Lung (tissue), 12 donors: Measurements from ENCODE around the gene SMIM10L1. TPM values are rescaled to one million over a fixed set of nuclear protein-coding genes. Genes with fewer than 3 reads are reported as not detected.
A peak's percentile ranks its signal among the peaks of the same experiment; 100 is the strongest.

ENCODE experiments used
- ATAC-seq: fragments of 200-7000 bp; cut with Tn5 transposase; one replicate; pipeline ENCODE4 v1.9.1; 2020; ENCODE audit warnings: moderate number of reproducible peaks; ENCODE audit not compliant: insufficient read depth, low FRiP score
- DNase-seq, 3 donors: peaks; one replicate each; pipeline ENCODE4 v3.0.0-alpha.2; 2013 to 2017
- H3K27ac ChIP-seq, 2 donors: one replicate each; pipeline ENCODE4 v1.5.1; 2013; ENCODE audit warnings: mild to moderate bottlenecking in 2 of 2, moderate library complexity in 2 of 2, control low read depth in 1 of 2, inconsistent platforms in 1 of 2, low read depth in 1 of 2, low read length in 1 of 2
- H3K27me3 ChIP-seq, 3 donors: one replicate each; pipeline ENCODE4 v1.5.1; 2013; ENCODE audit warnings: low read length in 2 of 3; ENCODE audit not compliant: control insufficient read depth in 3 of 3, insufficient read depth in 3 of 3
- H3K36me3 ChIP-seq, 4 donors: one replicate each; pipeline ENCODE4 v1.5.1; 2013; ENCODE audit warnings: low read length in 4 of 4, mild to moderate bottlenecking in 1 of 4, moderate library complexity in 1 of 4; ENCODE audit not compliant: control insufficient read depth in 4 of 4, insufficient read depth in 4 of 4
- H3K4me1 ChIP-seq, 5 donors: one replicate each; pipeline ENCODE4 v1.5.1; 2013; ENCODE audit warnings: low read length in 5 of 5, mild to moderate bottlenecking in 2 of 5, moderate library complexity in 1 of 5; ENCODE audit not compliant: control insufficient read depth in 5 of 5, insufficient read depth in 5 of 5
- H3K4me3 ChIP-seq: one replicate; pipeline ENCODE4 v1.5.1; 2013; ENCODE audit warnings: mild to moderate bottlenecking, control low read depth, moderate library complexity
- H3K9ac ChIP-seq, 2 donors: one replicate each; pipeline ENCODE4 v1.5.1; 2013; ENCODE audit warnings: low read length in 2 of 2, control low read depth in 1 of 2; ENCODE audit not compliant: insufficient read depth in 1 of 2
- H3K9me3 ChIP-seq, 4 donors: one replicate each; pipeline ENCODE4 v1.5.1; 2013; ENCODE audit warnings: low read length in 3 of 4, mild to moderate bottlenecking in 1 of 4, moderate library complexity in 1 of 4; ENCODE audit not compliant: control insufficient read depth in 4 of 4, insufficient read depth in 3 of 4
- WGBS, 2 donors: extraction: QIAGEN DNeasy Blood & Tissue Kit; methylation state at CpG; one replicate each; pipeline ENCODE4 v1.1.7; 2013; 5-methylcytosine and 5-hydroxymethylcytosine counted together
- polyA plus RNA-seq, 2 donors: library from polyadenylated mRNA; stranded (reverse); fragments of 200-250 nt; gene quantifications; one replicate each; pipeline ENCODE4 v1.2.1, GENCODE V29; 2013
- total RNA-seq, 2 donors: library from RNA; depleted of rRNA in 1 of 2; stranded (reverse); fragments of >200 nt in 1 of 2; gene quantifications; one replicate each; pipeline ENCODE4 v1.2.1, GENCODE V29; 2014 to 2021
- TF ChIP-seq, protein P1 (sequence below): IDR thresholded peaks from 2 replicates; pipeline ENCODE4 v1.5.1; 2012; ENCODE audit warnings: mild to moderate bottlenecking; ENCODE audit errors: control extremely low read depth, extremely low read depth
- donor health status: control.
- donor health status: control.
- donor health status: Bipolar disorder and iron deficiency.
- donor health status: healthy.
- donor health status: DM: yes; HTN: yes; CAD: no.

The SMIM10L1 gene
- total and polyA plus RNA-seq, 4 donors, result 6.1 to 10.6 (median 9.4) TPM

DNA sequence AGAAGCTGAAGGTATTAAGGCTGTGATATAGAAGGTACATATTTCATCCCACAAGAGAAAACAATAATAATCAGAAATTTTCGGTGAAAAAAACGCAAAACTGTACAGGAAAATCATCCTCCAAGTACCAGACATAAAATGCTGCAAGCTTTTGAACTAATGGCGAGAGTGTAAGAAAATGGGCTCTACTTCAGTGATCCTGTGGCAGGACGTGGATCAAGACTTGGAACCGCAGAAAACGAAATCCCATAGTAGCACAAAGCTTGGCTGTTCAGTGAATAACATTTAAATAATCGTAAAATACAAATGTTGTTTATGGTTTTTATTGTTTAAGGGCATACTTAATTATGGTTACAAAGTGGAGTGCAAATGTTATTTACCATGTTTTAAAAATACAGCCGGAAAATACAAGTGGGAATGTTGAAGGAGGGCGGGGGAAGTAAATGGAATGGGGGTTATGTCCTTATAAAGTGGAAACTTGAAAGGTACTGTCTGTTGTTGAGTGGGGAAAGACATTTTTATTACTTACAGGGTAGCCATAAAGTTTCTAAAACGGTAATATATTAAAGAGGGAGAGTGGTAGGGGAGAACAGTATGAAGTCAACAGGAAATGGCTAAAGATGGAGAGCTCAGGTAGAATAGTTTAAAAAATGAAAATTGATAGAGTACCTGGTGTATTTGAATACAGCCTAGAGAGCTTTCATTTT, 1.1 kb downstream of the SMIM10L1 start:
- peak overlapping the region; percentile 69 to 92 for H3K9ac ChIP-seq
- peak; percentile 13 to 80 (median 74) for DNase-seq
- peaks cover 0 to 5% (median 4%) of the 10 kb centered on the region in 4 donors for H3K36me3 ChIP-seq
- no peaks in the 10 kb centered on the region for H3K9me3 ChIP-seq
- peak overlapping the region; percentile 13 for H3K4me3 ChIP-seq
- peaks cover 1 to 23% (median 14%) of the 10 kb centered on the region in 5 donors for H3K4me1 ChIP-seq
- no peak for ATAC-seq
- peak overlapping the region in 1 of 2 donors; percentile 62 for H3K27ac ChIP-seq
- H3K27me3 ChIP-seq, result no peaks in the 10 kb centered on the region
- TF ChIP-seq, protein P1, sequence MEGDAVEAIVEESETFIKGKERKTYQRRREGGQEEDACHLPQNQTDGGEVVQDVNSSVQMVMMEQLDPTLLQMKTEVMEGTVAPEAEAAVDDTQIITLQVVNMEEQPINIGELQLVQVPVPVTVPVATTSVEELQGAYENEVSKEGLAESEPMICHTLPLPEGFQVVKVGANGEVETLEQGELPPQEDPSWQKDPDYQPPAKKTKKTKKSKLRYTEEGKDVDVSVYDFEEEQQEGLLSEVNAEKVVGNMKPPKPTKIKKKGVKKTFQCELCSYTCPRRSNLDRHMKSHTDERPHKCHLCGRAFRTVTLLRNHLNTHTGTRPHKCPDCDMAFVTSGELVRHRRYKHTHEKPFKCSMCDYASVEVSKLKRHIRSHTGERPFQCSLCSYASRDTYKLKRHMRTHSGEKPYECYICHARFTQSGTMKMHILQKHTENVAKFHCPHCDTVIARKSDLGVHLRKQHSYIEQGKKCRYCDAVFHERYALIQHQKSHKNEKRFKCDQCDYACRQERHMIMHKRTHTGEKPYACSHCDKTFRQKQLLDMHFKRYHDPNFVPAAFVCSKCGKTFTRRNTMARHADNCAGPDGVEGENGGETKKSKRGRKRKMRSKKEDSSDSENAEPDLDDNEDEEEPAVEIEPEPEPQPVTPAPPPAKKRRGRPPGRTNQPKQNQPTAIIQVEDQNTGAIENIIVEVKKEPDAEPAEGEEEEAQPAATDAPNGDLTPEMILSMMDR, result no peak
- 2 to 5% methylated on average over 10 of the region's 10 CpGs for WGBS, 2 donors

DNA sequence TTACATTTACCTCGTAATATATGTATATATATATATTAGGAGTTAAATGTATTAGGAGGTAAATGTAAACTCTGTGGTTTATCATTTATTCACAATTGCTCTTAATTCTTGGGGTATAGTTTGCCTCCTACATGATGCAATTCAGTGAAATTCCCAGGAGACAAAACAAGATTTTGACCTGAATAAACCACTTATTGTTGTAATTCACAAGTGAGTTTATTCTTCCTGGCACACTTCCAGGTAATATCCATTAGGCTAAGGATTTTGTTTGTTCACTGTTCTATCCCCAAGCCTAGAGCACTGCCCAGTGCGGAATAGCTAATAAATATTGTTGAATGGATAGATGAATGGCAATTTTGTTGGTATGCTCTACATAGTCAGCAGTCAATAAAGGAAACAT, 3.0 kb downstream of the SMIM10L1 start:
- Histone ChIP-seq H3K9ac (no peak overlapping the region), H3K9me3 (no peaks in the 10 kb centered on the region), H3K4me1 (peaks cover 1 to 20% (median 14%) of the 10 kb centered on the region in 5 donors), H3K27ac (no peak overlapping the region), H3K27me3 (no peaks in the 10 kb centered on the region), H3K36me3 (peaks cover 0 to 5% (median 4%) of the 10 kb centered on the region in 4 donors), H3K4me3 (no peak overlapping the region)
- WGBS, 2 donors, result 99% methylated on average over 2 of the region's 2 CpGs
- TF ChIP-seq, protein P1, result no peak
- ATAC-seq, result no peak
- no peak for DNase-seq

DNA sequence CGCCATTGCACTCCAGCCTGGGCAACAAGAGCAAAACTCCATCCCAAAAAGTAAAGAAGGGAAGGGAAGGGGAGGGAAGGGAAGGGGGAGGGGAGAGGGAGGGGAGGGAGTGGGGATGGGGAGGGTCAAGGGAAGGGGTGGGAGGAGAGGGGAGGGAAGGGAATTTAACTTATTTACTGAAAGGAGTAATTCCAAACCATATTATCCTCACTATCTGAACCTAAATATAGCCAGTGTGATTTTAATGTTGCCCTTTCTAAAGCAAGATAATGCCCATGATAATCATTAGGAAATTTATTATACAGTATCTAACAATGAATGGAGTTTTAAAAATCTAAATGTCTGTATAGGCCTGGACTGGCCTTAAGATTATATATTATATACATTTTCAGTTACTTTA, 7.3 kb downstream of the SMIM10L1 start:
- Histone ChIP-seq H3K9ac (no peak overlapping the region), H3K4me1 (peaks cover 0 to 3% (median 0%) of the 10 kb centered on the region in 5 donors), H3K36me3 (peaks cover 0 to 3% (median 1%) of the 10 kb centered on the region in 4 donors), H3K27me3 (no peaks in the 10 kb centered on the region), H3K9me3 (no peaks in the 10 kb centered on the region), H3K27ac (no peak overlapping the region), H3K4me3 (no peak overlapping the region)
- no peak for ATAC-seq
- 98 to 100% methylated on average over 1 of the region's 1 CpG for WGBS, 2 donors
- no peak for DNase-seq
- TF ChIP-seq, protein P1, result no peak

DNA sequence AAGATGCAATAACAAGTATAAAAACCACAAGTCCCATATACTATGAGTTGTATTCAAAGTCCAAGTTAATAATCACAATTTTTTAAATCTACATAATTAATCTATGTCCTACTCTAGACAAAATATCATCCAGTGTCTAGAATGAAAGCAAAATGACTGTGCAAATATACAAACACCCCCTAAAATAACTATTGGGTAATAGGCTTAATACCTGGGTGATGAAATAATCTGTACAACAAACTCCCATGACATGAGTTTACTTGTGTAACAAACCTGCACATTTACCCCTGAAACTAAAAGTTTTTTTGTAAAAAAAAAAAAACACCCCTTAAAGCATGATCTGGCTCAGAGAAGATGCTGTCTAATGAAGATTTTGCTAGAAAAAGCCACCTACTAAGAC, 11.5 kb downstream of the SMIM10L1 start:
- ATAC-seq (no peak), DNase-seq (no peak)
- Histone ChIP-seq H3K9me3 (no peaks in the 10 kb centered on the region), H3K27ac (no peak overlapping the region), H3K9ac (no peak overlapping the region), H3K4me3 (no peak overlapping the region), H3K36me3 (no peaks in the 10 kb centered on the region), H3K27me3 (no peaks in the 10 kb centered on the region), H3K4me1 (no peaks in the 10 kb centered on the region)
- TF ChIP-seq, protein P1, result no peak
